A172 (cell line): ENCODE data around the gene KMT2E. TPM values are rescaled to one million over a fixed set of nuclear protein-coding genes. Genes with fewer than 3 reads are reported as not detected.
"Not testable (repeated sequence)": the region's sequence is repeated elsewhere in the genome, so short reads cannot be mapped to it uniquely, and the experiment has no call there.

Experiments
- DNase-seq: peaks from one replicate; pipeline ENCODE4 v3.0.0-alpha.2; 2015; ENCODE audit warnings: low spot score
- total RNA-seq: library from RNA; depleted of rRNA; stranded (reverse); fragments of >200 nt; shearing (Covaris generic); gene quantifications from 2 replicates; pipeline ENCODE4 v1.2.3, GENCODE V29; 2014

Gene KMT2E
- total RNA-seq, 1 experiment from 2014 or later, result 40.3 TPM

- DNase-seq, result no peak
These were observed 13.3 kb downstream of the KMT2E start for GRCh38 chr7:105027176-105027853.

- no peak for DNase-seq
These were observed 14.0 kb downstream of the KMT2E start for GRCh38 chr7:105028004-105028403.

GRCh38 chr7:105028941-105029340 lies 14.9 kb downstream of the KMT2E start:
- not testable (repeated sequence) for DNase-seq

- DNase-seq, result no peak
These were observed 16.4 kb downstream of the KMT2E start for GRCh38 chr7:105030447-105030846.

- DNase-seq, result no peak
These were observed 18.7 kb downstream of the KMT2E start for GRCh38 chr7:105032553-105033214.

GRCh38 chr7:105035349-105035748 lies 21.3 kb downstream of the KMT2E start:
- DNase-seq, result no peak

GRCh38 chr7:105036217-105037168 lies 22.5 kb downstream of the KMT2E start:
- no peak for DNase-seq

- DNase-seq, result no peak
These were observed 23.3 kb downstream of the KMT2E start for GRCh38 chr7:105037319-105037718.

- DNase-seq, result no peak
These were observed 30.6 kb downstream of the KMT2E start for GRCh38 chr7:105044449-105045070.

GRCh38 chr7:105046414-105046813 lies 32.4 kb downstream of the KMT2E start:
- DNase-seq, result peak; percentile 35

- DNase-seq, result no peak
These were observed 33.9 kb downstream of the KMT2E start for GRCh38 chr7:105047932-105048331.

- DNase-seq, result no peak
These were observed 36.5 kb downstream of the KMT2E start for GRCh38 chr7:105050493-105050892.

- not testable (repeated sequence) for DNase-seq
These were observed 36.9 kb downstream of the KMT2E start for GRCh38 chr7:105050899-105051298.

- no peak for DNase-seq
These were observed 41.1 kb downstream of the KMT2E start for GRCh38 chr7:105055084-105055483.

GRCh38 chr7:105055621-105056020 lies 41.6 kb downstream of the KMT2E start:
- no peak for DNase-seq

- DNase-seq, result no peak
These were observed 43.5 kb downstream of the KMT2E start for GRCh38 chr7:105057472-105057871.

GRCh38 chr7:105060437-105060836 lies 46.4 kb downstream of the KMT2E start:
- no peak for DNase-seq

GRCh38 chr7:105060923-105061322 lies 46.9 kb downstream of the KMT2E start:
- DNase-seq, result no peak

GRCh38 chr7:105065104-105065503 lies 51.1 kb downstream of the KMT2E start:
- no peak for DNase-seq

GRCh38 chr7:105067691-105068090 lies 53.7 kb downstream of the KMT2E start:
- DNase-seq, result no peak

- DNase-seq, result no peak
These were observed 54.9 kb downstream of the KMT2E start for GRCh38 chr7:105068886-105069285.

GRCh38 chr7:105073143-105073542 lies 59.1 kb downstream of the KMT2E start:
- DNase-seq, result no peak
